ENCODE measurements around the gene GLB1L3. TPM values are rescaled to one million over a fixed set of nuclear protein-coding genes. Genes with fewer than 3 reads are reported as not detected.
"Not testable (repeated sequence)": the region's sequence is repeated elsewhere in the genome, so short reads cannot be mapped to it uniquely, and the experiment has no call there.

The GLB1L3 gene
- total and polyA plus RNA-seq, 2 experiments from 2014 or later: 0.17 TPM; not detected in 1

GRCh38 chr11:134313379-134313778 is 37.2 kb downstream of the GLB1L3 start:
- no peak for DNase-seq (ENCODE audit: low spot score)
- Histone ChIP-seq H3K36me3 (replicated peaks; ENCODE audit: insufficient read depth, low read depth) (no peaks in the 10 kb centered on the region), H3K4me3 (no peak overlapping the region), H3K27ac (no peak overlapping the region), H3K4me2 (no peak overlapping the region), H3K4me1 (ENCODE audit: insufficient read depth) (no peaks in the 10 kb centered on the region), H3K79me2 (no peaks in the 10 kb centered on the region), H3K27me3 (no peaks in the 10 kb centered on the region), H3K9me3 (ENCODE audit: low read depth) (no peaks in the 10 kb centered on the region), H4K20me1 (ENCODE audit: insufficient read depth, poor library complexity, severe bottlenecking) (no peaks in the 10 kb centered on the region), H3K9me2 (replicated peaks; ENCODE audit: insufficient read depth) (no peaks in the 10 kb centered on the region), H2AFZ (no peak overlapping the region)
- TF ChIP-seq, protein P1, sequence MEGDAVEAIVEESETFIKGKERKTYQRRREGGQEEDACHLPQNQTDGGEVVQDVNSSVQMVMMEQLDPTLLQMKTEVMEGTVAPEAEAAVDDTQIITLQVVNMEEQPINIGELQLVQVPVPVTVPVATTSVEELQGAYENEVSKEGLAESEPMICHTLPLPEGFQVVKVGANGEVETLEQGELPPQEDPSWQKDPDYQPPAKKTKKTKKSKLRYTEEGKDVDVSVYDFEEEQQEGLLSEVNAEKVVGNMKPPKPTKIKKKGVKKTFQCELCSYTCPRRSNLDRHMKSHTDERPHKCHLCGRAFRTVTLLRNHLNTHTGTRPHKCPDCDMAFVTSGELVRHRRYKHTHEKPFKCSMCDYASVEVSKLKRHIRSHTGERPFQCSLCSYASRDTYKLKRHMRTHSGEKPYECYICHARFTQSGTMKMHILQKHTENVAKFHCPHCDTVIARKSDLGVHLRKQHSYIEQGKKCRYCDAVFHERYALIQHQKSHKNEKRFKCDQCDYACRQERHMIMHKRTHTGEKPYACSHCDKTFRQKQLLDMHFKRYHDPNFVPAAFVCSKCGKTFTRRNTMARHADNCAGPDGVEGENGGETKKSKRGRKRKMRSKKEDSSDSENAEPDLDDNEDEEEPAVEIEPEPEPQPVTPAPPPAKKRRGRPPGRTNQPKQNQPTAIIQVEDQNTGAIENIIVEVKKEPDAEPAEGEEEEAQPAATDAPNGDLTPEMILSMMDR (IDR thresholded peaks at IDR 0.05; ENCODE audit: poor library complexity): no peak
- TF ChIP-seq EZH2 (IDR thresholded peaks at IDR 0.05; ENCODE audit: borderline replicate concordance) (no peak), EZH2phosphoT487 (IDR thresholded peaks at IDR 0.05; ENCODE audit: low read depth, severe bottlenecking, unreplicated experiment) (no peak)
- 93% methylated on average over 10 of the region's 10 CpGs for WGBS (ENCODE audit: low lambda C conversion rate, missing lambda C conversion rate)

- H3K79me2 ChIP-seq: no peaks in the 10 kb centered on the region
- H3K36me3 ChIP-seq (replicated peaks; ENCODE audit: insufficient read depth, low read depth): no peaks in the 10 kb centered on the region
- H3K4me1 ChIP-seq (ENCODE audit: insufficient read depth): no peaks in the 10 kb centered on the region
- H4K20me1 ChIP-seq (ENCODE audit: insufficient read depth, poor library complexity, severe bottlenecking): no peaks in the 10 kb centered on the region
- no peaks in the 10 kb centered on the region for H3K27me3 ChIP-seq
- DNase-seq (ENCODE audit: low spot score): no peak
- H2AFZ ChIP-seq: no peak overlapping the region
- no peak overlapping the region for H3K4me2 ChIP-seq
- no peak overlapping the region for H3K27ac ChIP-seq
- 83% methylated on average over 9 of the region's 9 CpGs for WGBS (ENCODE audit: low lambda C conversion rate, missing lambda C conversion rate)
- no peak overlapping the region for H3K4me3 ChIP-seq
- H3K9me3 ChIP-seq (ENCODE audit: low read depth): no peaks in the 10 kb centered on the region
- H3K9me2 ChIP-seq (replicated peaks; ENCODE audit: insufficient read depth): no peaks in the 10 kb centered on the region
- TF ChIP-seq EZH2phosphoT487 (IDR thresholded peaks at IDR 0.05; ENCODE audit: low read depth, severe bottlenecking, unreplicated experiment): no peak
Measured at GRCh38 chr11:134313821-134314607, 37.8 kb downstream of the GLB1L3 start.

- Histone ChIP-seq H3K4me1 (ENCODE audit: insufficient read depth) (no peaks in the 10 kb centered on the region), H3K9me2 (replicated peaks; ENCODE audit: insufficient read depth) (no peaks in the 10 kb centered on the region), H3K9me3 (ENCODE audit: low read depth) (no peaks in the 10 kb centered on the region), H4K20me1 (ENCODE audit: insufficient read depth, poor library complexity, severe bottlenecking) (no peaks in the 10 kb centered on the region), H3K36me3 (replicated peaks; ENCODE audit: insufficient read depth, low read depth) (no peaks in the 10 kb centered on the region), H3K4me3 (no peak overlapping the region), H3K79me2 (no peaks in the 10 kb centered on the region), H3K27ac (no peak overlapping the region), H3K4me2 (no peak overlapping the region), H2AFZ (no peak overlapping the region), H3K27me3 (no peaks in the 10 kb centered on the region)
- no peak for DNase-seq (ENCODE audit: low spot score)
- WGBS (ENCODE audit: low lambda C conversion rate, missing lambda C conversion rate): 92% methylated on average over 3 of the region's 3 CpGs
- TF ChIP-seq, protein P1 (IDR thresholded peaks at IDR 0.05; ENCODE audit: poor library complexity): no peak
- no peak for TF ChIP-seq EZH2 (IDR thresholded peaks at IDR 0.05; ENCODE audit: borderline replicate concordance)
- TF ChIP-seq EZH2phosphoT487 (IDR thresholded peaks at IDR 0.05; ENCODE audit: low read depth, severe bottlenecking, unreplicated experiment): no peak
Measured at GRCh38 chr11:134317103-134317502, 40.9 kb downstream of the GLB1L3 start.

GRCh38 chr11:134321373-134321772 is 45.2 kb downstream of the GLB1L3 start:
- not testable (repeated sequence) for H3K36me3 ChIP-seq (replicated peaks; ENCODE audit: insufficient read depth, low read depth); H3K9me2 ChIP-seq (replicated peaks; ENCODE audit: insufficient read depth); H3K4me1 ChIP-seq (ENCODE audit: insufficient read depth); H3K4me2 ChIP-seq; H3K9me3 ChIP-seq (ENCODE audit: low read depth); H2AFZ ChIP-seq; H3K27ac ChIP-seq; H3K79me2 ChIP-seq; DNase-seq (ENCODE audit: low spot score); H3K27me3 ChIP-seq; H3K4me3 ChIP-seq; H4K20me1 ChIP-seq (ENCODE audit: insufficient read depth, poor library complexity, severe bottlenecking)
- 91% methylated on average over 2 of the region's 2 CpGs for WGBS (ENCODE audit: low lambda C conversion rate, missing lambda C conversion rate)

All from hepatocyte (in vitro differentiated cells).